GM23248 (cell line): ENCODE data around the gene GBF1. TPM values are rescaled to one million over a fixed set of nuclear protein-coding genes. Genes with fewer than 3 reads are reported as not detected.

ENCODE experiments used
- DNase-seq: peaks from one replicate; pipeline ENCODE4 v3.0.0-alpha.2; 2015
- H2AFZ ChIP-seq: fragments of 200-600 bp; sonication (generic); 2 replicates; pipeline ENCODE4 v1.6.1; 2016; ENCODE audit warnings: antibody characterized with exemption
- H3F3A ChIP-seq: fragments of 200-600 bp; sonication (generic); 2 replicates; pipeline ENCODE4 v1.6.1; 2016; ENCODE audit warnings: mild to moderate bottlenecking, antibody characterized with exemption, mixed run types; ENCODE audit not compliant: insufficient read depth
- H3K27ac ChIP-seq: fragments of 200-600 bp; sonication (generic); 2 replicates; pipeline ENCODE4 v1.5.1; 2016; ENCODE audit warnings: mild to moderate bottlenecking
- H3K27me3 ChIP-seq: fragments of 200-600 bp; sonication (generic); replicated peaks from 2 replicates; pipeline ENCODE4 v1.6.1; 2016; ENCODE audit warnings: mild to moderate bottlenecking; ENCODE audit not compliant: insufficient read depth
- H3K36me3 ChIP-seq: fragments of 200-600 bp; sonication (generic); 2 replicates; pipeline ENCODE4 v1.6.1; 2016; ENCODE audit warnings: low read depth, mild to moderate bottlenecking
- H3K4me1 ChIP-seq: fragments of 200-600 bp; sonication (generic); 2 replicates; pipeline ENCODE4 v1.6.1; 2016; ENCODE audit warnings: mild to moderate bottlenecking; ENCODE audit not compliant: insufficient read depth
- H3K4me2 ChIP-seq: fragments of 200-600 bp; sonication (generic); one replicate; pipeline ENCODE4 v1.6.1; 2016; ENCODE audit warnings: mild to moderate bottlenecking; ENCODE audit not compliant: unreplicated experiment
- H3K4me3 ChIP-seq: fragments of 200-600 bp; sonication (generic); 2 replicates; pipeline ENCODE4 v1.5.1; 2016; ENCODE audit warnings: mild to moderate bottlenecking
- H3K79me2 ChIP-seq: fragments of 200-600 bp; sonication (generic); 2 replicates; pipeline ENCODE4 v1.6.1; 2016; ENCODE audit warnings: mild to moderate bottlenecking; ENCODE audit not compliant: insufficient read depth
- H3K9ac ChIP-seq: fragments of 200-600 bp; sonication (generic); 2 replicates; pipeline ENCODE4 v1.6.1; 2016; ENCODE audit warnings: mild to moderate bottlenecking
- H3K9me2 ChIP-seq: fragments of 200-600 bp; sonication (generic); 2 replicates; pipeline ENCODE4 v1.6.1; 2016; ENCODE audit warnings: mixed run types, mild to moderate bottlenecking, moderate library complexity; ENCODE audit not compliant: insufficient read depth
- H3K9me3 ChIP-seq: fragments of 200-600 bp; sonication (generic); one replicate; pipeline ENCODE4 v1.6.1; 2017; ENCODE audit warnings: low read depth
- H4K20me1 ChIP-seq: fragments of 200-600 bp; sonication (generic); 2 replicates; pipeline ENCODE4 v1.6.0; 2016; ENCODE audit not compliant: insufficient read depth
- EZH2 ChIP-seq: fragments of 200-600 bp; sonication (generic); IDR thresholded peaks from 2 replicates; pipeline ENCODE4 v1.6.1; 2018; ENCODE audit warnings: antibody characterized with exemption, mild to moderate bottlenecking; ENCODE audit not compliant: insufficient read depth, poor library complexity, severe bottlenecking
- EZH2phosphoT487 ChIP-seq: fragments of 200-600 bp; sonication (generic); IDR thresholded peaks from 2 replicates; pipeline ENCODE4 v1.6.1; 2018; ENCODE audit warnings: antibody characterized with exemption, moderate library complexity, mild to moderate bottlenecking, low read depth; ENCODE audit not compliant: insufficient read depth
- WGBS, 2 experiments: methylation state at CpG; one replicate each; pipeline ENCODE4 v1.1.6; 2015 to 2017; ENCODE audit warnings: low lambda C conversion rate in 2 of 2, low coverage in 1 of 2; ENCODE audit errors: missing lambda C conversion rate in 2 of 2; 5-methylcytosine and 5-hydroxymethylcytosine counted together
- in situ Hi-C: fragments of 300-500 bp; cut with MboI; formaldehyde crosslinking; loops from 2 replicates; pipeline ENCODE4 v1.15.0; 2020
- polyA plus RNA-seq: library from polyadenylated mRNA; unstranded; fragments of >200 nt; fragmentation: Nextera tagmentation; extraction: Ambion mirVana; gene quantifications from 2 replicates; pipeline ENCODE4 v1.2.1, GENCODE V29; 2016
- total RNA-seq: library from RNA; depleted of rRNA; stranded (reverse); fragments of >200 nt; shearing (Covaris generic); gene quantifications from 2 replicates; pipeline ENCODE4 v1.2.3, GENCODE V29; 2014

The GBF1 gene
- total and polyA plus RNA-seq, 2 experiments from 2014 or later = 29.8 to 43.9 TPM

DNA sequence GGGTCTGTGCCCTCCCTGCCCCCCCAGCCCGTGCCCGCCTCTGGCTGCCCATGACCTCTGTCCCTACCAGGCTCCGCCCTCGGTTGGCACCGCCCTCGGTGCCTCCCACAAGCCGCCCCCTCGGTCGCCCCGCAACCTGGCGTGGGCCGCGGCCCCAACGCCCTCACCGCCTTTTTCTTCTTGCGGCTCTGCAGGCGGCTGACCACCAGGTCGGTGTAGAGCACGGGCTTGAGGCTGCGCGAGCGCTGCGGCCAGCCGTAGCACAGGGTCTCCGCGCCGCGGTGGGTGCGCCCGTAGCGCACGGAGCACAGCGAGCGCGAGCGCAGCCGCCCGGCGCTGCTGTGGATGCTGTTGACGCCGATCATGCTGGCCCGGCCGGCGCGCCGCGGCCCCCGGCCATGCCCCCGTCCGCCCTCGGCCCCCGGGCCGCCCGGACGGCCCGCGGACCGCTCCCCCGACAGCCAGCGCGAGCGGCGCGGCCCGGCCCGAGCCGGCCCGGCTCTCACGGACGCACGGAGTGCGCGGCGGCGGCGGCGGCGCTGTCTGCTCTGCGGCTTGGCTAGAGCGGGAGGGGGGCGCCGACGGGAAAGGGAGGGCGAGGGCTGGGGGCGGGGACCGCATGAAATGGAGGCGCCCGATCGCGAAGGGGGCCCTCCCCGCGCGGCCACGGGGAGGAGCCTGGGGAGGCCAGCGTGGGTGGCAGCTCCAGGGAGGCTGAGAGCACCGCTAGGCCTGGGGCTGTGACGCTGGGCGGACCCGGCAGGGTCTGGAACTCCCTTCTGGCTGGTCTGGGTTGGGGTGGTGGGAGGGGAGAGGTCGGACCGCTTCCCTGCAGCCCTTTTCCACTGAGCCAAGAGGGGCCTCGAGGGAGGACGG, 163.6 kb downstream of the GBF1 start:
- Histone ChIP-seq H3K79me2 (no peaks in the 10 kb centered on the region), H3K4me1 (no peaks in the 10 kb centered on the region), H3F3A (no peaks in the 10 kb centered on the region), H3K4me2 (peak overlapping the region; percentile 53), H3K27me3 (peaks cover 9% of the 10 kb centered on the region), H3K4me3 (peak overlapping the region; percentile 77), H3K9me2 (no peaks in the 10 kb centered on the region), H2AFZ (peak overlapping the region; percentile 68), H3K9me3 (no peaks in the 10 kb centered on the region), H3K36me3 (no peaks in the 10 kb centered on the region), H4K20me1 (no peaks in the 10 kb centered on the region), H3K9ac (peak overlapping the region; percentile 62), H3K27ac (no peak overlapping the region)
- WGBS, 2 experiments = 1 to 3% methylated on average over 46 to 86 of the region's 103 CpGs
- TF ChIP-seq EZH2 (no peak), EZH2phosphoT487 (no peak)
- in situ Hi-C loops = no loop called here
- DNase-seq = peak; percentile 73

DNA sequence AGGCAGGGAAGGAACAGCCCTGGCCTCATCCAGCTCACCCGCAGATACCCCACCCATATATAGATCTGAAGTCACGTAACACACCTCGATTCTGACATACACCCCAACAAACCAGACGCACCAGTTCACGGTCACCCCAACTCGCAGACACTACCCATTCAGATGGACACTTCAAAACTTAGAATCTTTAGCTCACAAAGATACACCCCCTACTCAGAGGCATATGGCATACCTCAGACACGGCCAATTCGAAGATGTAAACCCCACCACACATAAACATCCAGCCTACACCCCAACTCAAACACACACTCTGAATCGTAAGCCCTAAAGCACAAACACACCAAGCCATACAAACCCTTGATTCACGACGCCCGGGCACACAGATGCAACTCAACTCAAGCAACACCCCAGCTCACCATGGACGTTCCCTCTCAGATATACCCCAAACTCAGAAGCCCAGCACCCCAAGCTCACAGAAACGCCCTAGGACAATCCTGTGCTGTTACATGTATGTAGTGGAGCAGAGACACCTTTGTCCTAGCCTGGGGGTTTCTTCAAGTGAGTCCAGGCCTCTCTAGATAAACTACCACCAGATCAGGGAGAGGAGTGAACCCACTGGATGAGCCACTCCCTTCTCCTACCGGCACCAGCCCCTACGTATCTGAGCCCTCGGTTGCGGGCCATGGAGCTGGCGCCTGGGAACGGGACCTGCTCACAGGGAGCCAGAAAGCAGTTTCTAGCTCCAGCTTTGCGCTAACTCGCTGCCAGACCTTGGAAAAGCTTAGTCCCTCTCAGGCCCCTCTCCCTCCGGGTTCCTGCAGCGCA, 164.5 kb downstream of the GBF1 start:
- Histone ChIP-seq H2AFZ (peak overlapping the region; percentile 68), H3K9me2 (no peaks in the 10 kb centered on the region), H3K4me2 (peak overlapping the region; percentile 69), H3K79me2 (no peaks in the 10 kb centered on the region), H3K9me3 (no peaks in the 10 kb centered on the region), H3K4me1 (no peaks in the 10 kb centered on the region), H4K20me1 (no peaks in the 10 kb centered on the region), H3K27ac (no peak overlapping the region), H3F3A (no peaks in the 10 kb centered on the region), H3K36me3 (no peaks in the 10 kb centered on the region), H3K27me3 (peaks cover 10% of the 10 kb centered on the region), H3K4me3 (peak overlapping the region; percentile 77), H3K9ac (peak overlapping the region; percentile 43)
- peak; percentile 40 for DNase-seq
- in situ Hi-C loops = no loop called here
- TF ChIP-seq EZH2 (peak; percentile 59), EZH2phosphoT487 (0 out of 2 replicates have a peak, but pooled peaks have one; percentile 39)
- WGBS, 2 experiments = 28 to 29% methylated on average over 24 of the region's 24 CpGs

GRCh38 chr10:102410429-102411073, 165.2 kb downstream of the GBF1 start:
- Histone ChIP-seq H3K36me3 (no peaks in the 10 kb centered on the region), H3K4me3 (peak overlapping the region; percentile 62), H3K4me2 (peak overlapping the region; percentile 69), H3K9ac (peak overlapping the region; percentile 43; the same call in 1 of the 2 replicates), H3K9me2 (no peaks in the 10 kb centered on the region), H3K79me2 (no peaks in the 10 kb centered on the region), H3K4me1 (no peaks in the 10 kb centered on the region), H2AFZ (peak overlapping the region; percentile 59), H3K9me3 (no peaks in the 10 kb centered on the region), H3K27me3 (peaks cover 16% of the 10 kb centered on the region), H3F3A (no peaks in the 10 kb centered on the region), H3K27ac (no peak overlapping the region), H4K20me1 (no peaks in the 10 kb centered on the region)
- TF ChIP-seq EZH2phosphoT487 (0 out of 2 replicates have a peak, but pooled peaks have one; percentile 5), EZH2 (no peak)
- in situ Hi-C loops = no loop called here
- DNase-seq = peak; percentile 31
- 1 to 4% methylated on average over 34 to 47 of the region's 48 CpGs for WGBS, 2 experiments
